CD4-positive, alpha-beta T cell treated with Interleukin-17A for 4 hours (primary cell): ENCODE measurements around the gene TMEM40.
"Not testable (repeated sequence)": the region's sequence is repeated elsewhere in the genome, so short reads cannot be mapped to it uniquely, and the experiment has no call there.

Source experiments
- DNase-seq: peaks from one replicate; pipeline ENCODE4 v3.0.0-alpha.2; 2020; ENCODE audit warnings: mixed read lengths

The TMEM40 gene, protein sequence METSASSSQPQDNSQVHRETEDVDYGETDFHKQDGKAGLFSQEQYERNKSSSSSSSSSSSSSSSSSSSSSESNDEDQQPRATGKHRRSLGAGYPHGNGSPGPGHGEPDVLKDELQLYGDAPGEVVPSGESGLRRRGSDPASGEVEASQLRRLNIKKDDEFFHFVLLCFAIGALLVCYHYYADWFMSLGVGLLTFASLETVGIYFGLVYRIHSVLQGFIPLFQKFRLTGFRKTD

DNA sequence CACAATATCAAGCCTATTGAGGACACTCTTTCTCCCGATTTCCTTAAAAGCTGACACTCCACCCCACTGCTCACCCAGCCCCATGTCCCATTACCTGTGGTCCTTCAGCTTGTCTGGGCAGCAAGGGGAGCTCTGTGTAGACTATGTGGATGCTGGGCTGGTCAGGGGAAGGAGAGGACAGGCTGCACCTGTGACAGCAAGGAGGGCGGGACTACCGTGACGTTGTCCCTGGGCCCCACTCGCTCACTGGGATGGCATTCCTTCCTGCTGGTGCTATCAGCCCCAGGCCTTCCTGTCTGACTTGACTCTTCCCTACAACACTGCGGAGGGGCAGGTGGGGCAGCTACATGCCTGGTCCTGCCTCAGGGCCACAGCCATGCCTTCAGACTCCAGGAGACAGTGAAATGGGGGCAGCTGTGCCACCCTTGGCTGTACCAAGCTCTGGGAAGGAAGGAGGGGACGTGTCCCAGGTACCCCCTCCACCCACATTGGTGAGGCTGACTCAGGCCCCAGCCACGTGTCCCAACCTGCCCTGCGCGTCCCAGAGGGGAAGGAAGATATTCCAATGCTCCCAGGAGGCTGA is at the start of gene TMEM40:
Gene TMEM40 (minus strand): TSS at position 163 of the 583 bp plus-strand sequence. CDS start 9,427 bp downstream, outside the sequence.
- no peak for DNase-seq

DNA sequence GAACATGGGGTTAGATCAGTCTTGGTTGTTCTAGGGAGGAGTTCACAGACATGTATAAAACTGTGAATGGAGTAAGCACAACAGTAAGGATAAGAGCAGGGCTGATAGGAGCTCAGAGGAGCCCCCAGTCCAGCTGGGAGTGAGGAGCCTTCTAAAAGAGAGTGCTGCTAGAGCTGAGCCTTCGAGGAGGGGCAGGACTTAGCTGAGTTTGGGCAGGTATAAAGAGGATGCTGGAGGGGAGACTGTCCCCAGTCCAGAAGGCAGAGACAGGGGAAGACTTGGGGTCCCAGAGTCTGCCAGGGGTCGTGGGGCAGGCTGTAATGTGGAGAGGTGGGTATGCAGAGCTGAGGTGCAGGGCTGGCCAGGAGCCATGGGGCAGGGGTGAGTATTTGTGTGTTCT is 49.5 kb upstream of the TMEM40 start:
- no peak for DNase-seq

DNA sequence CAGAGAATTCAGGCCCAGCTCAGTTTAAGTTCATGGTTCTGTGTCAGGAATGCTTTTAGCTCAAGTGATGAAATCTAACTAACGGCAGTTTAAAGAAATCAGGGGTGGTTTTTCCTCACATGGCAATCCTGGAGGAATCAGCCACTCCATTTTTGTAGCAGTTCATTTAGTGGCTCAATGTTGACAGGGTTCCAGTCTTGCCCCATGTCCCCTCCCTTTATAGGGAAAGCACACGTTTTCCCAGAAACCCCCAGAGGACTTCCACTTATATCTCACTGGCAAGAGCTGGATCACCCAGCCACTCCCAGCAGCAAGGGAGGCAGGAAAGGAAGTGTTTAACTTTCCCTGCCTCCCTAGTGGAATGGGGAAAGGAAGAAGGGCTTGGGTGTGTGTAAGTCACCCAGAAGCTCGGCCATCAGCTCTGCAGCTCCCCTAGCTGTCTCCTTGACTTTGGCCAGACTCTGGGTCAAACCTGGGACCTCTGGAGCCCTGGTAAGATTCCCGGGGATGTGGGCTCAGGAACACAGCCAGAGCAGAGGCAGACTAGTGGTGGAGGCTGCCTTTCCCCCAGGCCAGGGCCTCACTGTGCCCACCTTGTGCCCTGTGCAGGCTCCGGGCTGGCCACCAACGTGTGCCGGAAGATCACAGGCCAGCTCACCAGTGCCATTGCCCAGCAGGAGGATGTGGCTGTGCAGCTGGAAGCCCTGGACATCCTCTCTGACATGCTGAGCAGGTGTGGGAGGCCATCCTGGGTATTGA is 48.7 kb upstream of the TMEM40 start:
- no peak for DNase-seq

DNA sequence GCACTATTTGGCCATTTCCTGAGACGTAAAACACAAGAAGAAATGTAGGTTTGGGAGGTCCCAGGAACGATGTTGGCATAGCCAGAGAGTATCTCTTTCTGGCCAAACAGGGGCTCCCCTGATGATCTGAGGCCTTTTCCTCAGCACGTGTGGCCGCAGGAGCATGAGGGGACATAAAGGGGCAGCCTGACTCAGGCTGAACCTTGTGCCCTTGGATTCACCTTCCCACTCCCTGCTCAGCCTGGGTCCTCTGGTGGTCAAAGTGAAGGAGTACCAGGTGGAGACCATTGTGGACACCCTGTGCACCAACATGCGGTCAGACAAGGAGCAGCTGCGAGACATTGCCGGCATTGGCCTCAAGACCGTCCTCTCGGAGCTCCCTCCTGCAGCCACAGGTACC is 48.0 kb upstream of the TMEM40 start:
- no peak for DNase-seq

DNA sequence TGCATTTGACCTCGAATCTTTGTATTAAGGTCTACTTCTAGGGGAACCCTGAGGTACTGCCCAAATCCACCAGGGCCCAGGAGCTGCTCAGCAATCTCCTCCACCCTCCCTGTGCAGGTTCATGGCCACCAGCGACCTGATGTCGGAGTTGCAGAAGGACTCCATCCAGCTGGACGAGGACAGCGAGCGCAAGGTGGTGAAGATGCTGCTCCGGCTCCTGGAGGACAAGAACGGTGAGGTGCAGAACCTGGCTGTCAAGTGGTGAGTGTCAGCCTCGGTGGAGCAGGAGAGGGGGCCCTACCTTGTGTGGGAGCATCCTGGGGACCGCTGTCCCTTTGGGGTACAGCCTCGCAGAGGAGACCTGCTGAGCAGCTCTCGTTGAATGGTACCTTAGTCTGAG is 44.3 kb upstream of the TMEM40 start:
- DNase-seq = no peak

DNA sequence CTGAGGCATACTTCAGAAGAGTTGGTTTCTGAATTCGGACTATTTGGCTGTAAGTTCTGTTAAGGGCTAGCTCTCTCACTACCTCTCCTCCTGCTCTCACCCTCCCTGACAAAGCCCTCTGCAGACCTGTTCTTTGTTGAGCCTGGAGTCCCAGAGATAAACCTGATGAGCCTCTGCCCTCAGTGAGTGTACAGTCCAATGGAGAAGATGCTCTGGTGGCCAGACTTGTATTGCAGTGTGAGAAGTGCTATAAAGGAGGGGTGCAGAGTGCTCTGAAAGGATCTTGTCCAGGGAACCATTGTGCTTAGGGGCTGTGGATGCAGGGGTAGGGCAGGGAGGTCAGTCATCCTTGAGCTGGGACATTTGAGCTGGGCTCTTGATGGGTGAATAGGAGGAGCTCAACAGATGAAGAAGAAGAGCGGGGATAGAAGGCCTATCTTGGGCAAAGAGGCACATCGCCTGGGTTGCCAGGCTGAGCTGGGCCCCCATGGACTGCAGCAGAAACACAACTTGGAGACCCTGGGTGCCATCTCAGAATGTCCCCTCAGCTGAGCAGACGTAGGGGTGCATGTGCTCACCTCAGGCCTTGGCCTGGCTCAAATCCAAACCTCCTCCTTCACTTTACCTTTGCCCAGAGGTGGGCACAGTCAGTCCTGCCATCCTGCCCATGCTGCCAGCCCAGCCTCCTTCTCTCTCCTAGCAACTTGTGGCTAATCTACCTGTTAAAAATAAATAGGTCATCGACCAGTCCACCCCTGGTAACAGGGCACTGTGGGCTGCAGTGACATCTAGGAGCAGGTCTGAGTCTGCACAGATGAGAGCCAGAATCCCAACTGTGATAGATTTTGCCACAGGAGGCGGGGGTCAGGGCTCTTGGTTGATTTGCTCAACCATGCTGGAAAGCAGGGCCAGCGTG is 40.7 kb upstream of the TMEM40 start:
- DNase-seq = no peak

DNA sequence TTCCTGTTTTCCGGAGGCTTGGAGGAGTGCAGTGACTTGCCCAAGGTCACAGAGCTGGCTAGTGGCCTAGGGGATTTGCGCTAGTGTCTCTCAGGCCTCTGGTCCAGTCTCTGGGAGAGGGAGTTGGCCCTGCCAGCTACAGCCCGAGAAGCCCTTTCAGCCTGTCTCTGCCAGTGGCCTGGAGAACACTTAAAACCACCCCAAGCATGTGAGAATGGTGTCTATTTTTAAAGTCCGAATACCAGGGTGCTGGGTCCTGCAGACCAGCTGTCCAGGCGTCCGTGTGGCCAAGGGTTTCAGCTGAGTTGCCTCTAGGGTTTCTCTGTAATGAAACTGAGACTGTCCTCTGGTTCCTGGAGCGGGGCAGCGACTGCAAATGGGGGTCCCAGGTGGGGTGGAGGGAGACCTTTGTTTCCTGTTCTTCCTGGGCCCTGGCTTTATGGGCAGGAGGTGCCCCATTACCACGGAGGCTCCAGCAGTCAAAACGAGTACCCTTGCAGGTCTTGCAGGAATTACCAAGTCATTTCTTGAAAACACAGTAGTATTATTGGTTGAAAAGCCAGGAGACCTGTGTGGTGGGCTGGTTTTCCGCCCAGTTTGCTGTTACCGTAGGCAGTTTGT is 39.6 kb upstream of the TMEM40 start:
- no peak for DNase-seq

DNA sequence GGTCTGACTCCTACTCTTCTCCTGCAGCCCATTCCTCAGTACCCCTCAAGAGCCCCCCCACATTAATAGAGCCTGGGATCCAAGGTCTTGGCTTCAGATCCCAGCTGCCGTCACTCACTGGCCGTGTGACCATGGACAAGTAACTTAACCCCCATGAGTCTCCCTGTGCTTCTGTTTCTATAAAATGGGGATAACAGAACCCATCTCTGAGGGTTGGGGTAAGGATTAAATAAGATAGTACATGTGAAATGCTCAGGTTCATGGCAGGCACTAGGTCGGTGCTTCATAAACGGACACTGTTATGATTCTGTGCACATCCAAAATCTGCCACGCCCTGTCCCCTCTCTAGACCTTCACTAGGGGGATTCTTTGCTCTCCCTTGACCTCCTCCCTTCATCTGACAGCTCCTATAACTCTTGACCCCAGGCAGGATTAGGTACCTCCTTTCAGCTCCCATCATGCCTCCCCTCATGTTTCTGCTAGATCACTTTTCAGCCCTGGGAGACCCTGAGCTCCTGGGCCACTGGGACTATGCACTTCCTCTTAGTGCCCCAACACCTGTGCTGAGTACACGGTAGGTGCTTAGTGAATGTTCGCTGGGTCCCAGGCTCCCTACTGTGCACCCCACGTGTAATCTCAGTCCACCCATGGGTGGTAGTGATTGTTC is 39.0 kb upstream of the TMEM40 start:
- DNase-seq = no peak

DNA sequence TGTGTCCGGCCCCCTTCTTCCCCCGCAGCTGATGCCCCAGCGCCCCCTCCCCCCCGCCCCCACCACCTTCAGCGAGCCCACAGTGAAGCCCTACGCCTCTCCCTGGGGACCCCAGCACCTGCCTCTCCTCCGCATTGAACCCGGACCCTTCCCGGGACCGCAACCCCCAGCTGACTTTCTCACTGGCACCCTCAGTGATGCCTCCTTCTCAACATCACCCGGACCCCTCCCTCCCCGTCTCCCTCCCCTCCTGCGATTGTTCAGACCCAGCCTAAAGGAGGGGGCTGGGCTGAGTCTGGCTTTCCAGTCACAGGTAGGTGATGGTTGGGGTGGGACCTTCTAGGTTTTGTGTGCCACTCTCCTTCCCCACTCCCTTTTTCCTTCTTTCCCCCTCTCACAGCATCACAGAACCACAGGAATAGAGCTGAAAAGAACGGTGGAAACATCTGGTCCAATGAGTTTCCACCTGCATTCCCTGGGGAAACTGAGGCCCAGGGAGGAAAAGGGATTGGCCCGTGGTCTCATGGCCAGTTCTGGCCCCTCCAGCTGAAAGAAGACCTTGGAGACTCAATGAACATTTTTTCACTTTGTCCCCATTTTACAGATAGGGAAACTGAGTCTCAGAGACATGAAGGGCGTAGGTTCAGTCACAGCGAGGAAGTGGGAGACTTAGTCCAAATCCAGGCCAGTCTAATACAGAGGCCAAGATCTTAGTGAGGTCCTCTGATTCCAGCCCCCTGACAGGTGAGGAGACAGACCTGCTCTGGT is 38.2 kb upstream of the TMEM40 start:
- DNase-seq = peak; percentile 11

DNA sequence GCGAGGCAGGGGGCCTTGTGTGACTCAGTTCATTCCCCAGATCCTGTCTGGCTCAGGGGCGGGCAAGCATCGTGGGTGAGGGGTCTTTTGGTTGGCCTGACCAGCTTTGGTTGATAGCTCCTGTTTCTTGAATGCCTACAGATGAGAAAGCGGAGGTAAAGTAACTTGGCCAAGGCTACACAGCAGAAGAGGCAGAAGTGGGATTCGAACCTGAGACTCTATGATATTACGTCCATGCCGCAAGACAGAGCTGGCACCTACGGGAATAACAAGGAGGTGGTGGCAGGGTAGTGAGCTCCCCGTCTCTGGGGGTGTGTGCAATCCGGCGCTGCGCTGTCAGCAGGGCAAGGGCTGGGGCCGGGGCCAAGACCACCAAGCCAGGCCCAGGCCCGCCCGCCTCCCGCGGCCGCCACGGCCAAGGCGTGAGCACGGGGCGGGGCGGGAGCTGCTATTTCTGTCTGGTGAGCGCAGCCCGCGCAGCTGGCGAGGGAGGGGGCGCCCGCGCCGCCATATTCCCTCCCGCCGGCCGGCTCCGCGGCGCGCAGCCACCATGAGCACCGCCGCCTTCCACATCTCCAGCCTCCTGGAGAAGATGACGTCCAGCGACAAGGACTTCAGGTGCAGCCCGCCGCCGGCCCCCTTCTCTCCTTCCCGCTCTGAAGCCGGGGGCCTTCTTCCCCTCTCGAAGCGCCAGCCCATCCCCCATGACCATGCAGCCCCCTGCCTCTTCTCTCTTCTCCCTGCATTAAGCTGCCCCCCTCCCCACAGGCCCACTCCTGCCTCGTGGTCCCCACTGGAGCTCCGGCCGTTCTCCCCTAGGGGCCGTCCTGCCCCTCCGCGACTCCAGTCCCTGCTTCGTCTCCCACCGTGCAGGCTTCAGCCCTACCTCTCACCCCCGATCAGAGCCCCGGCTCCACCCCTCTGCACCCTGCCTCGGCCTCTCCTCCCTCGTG is 37.4 kb upstream of the TMEM40 start, which contains the start of gene CAND2:
Gene CAND2 (plus strand): TSS at position 510 of the 953 bp plus-strand sequence. CDS start 41 bp downstream, at position 551.
- peak; percentile 73 for DNase-seq

DNA sequence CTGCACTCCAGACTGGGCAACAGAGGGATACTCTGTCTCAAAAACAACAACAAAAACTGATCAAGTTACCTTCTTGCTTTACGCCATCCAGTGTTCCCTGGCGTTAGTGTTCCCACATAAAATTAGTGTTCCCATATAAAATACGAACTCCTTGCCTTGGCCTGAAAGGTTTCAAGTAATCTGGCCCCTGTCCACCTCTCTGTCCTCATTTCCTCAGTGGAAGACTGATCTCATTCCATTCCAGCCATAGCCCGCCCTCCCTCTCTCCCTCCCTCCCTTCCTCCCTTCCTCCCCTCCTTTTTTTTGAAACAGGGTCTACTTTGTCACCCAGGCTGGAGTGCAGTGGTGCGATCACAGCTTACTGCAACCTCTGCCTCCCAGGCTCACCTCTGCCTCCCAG is 34.6 kb upstream of the TMEM40 start:
- no peak for DNase-seq

DNA sequence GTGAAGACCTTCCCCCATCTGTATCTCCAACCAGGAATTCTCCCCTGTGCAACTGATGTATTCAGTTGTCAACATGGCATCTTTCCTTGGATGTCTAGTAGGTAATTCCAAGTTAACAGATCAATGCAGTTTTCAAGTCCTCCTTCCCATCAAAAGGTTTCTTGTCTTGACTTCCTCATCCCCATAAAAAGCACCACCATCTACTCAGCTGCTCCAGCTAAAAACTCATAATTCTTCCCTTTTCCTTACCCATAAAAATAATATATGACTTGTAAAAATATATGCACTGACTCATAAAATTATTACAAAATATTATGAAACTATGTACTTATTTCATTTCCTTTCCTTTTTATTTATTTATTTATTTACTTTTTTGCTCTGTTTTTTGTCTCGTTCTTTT is 32.4 kb upstream of the TMEM40 start:
- no peak for DNase-seq

DNA sequence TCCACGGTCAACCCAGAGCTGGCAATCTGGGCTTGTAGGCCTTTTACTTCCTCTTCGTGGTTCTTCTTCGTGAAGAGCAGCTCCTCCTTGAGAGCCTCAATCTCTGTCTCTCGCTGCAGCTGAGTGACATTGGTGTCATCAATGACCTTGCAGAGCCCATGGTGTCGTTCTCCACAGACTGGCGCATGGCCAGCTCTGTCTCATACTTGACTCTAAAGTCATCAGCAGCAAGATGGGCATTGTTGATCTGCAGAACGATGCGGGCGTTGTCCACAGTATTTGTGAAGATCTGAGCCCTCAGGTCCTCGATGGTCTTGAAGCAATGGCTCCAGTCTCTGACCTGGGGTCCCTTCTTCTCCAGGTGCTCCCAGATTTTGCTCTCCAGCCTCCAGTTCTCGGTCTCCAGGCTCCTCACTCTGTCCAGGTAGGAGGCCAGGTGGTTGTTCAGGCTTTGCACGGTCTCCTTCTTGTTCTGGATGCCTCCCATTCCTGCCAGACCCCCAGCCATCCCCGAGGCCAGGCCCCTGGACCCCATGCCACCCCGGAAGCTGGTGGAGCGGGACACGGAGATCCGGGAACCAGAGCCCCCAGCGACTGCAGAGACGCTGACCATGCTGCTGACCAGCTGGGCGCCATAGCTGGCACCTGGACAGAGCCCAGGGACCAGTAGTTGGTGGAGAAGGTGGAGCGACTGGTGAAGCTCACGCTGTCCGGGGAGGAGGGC is 29.1 kb upstream of the TMEM40 start:
- DNase-seq = not testable (repeated sequence)

DNA sequence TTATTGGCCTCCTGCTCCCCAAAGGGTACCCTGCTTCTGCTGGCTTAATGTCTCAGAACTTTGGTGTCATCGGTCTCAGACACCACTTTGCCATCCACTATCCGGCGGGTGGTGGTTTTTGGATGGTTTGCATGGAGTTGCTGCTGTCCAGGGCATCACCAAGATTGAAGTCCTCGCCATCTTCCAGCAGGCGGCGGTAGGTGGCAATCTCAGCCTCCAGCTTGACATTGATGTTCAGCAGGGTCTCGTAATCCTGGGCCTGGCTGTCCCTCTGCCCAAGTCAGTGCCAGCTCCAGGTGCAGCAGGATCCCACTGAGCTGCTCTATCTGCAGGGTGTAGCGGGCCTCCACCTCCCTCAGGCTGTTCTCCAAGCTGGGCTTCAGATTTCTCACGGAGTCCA is 28.3 kb upstream of the TMEM40 start:
- peak; percentile 70 for DNase-seq

DNA sequence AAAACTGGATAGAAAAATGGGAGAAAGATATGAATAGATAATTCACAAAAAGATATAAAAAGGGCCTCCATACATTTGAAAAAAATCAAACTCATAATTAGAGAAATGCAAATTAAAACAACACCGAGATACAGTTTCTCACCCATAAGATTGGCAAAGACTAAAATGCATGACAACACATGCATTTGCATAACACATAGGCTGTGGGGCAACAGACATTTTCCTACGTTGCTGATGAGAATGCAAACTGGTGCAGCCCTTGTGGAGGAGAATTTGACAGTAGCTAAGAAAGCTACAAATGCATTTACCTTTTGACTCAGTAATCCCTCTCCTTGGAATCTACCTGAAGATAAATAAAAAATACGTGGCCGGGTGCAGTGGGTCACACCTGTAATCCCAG is 26.0 kb upstream of the TMEM40 start:
- no peak for DNase-seq

DNA sequence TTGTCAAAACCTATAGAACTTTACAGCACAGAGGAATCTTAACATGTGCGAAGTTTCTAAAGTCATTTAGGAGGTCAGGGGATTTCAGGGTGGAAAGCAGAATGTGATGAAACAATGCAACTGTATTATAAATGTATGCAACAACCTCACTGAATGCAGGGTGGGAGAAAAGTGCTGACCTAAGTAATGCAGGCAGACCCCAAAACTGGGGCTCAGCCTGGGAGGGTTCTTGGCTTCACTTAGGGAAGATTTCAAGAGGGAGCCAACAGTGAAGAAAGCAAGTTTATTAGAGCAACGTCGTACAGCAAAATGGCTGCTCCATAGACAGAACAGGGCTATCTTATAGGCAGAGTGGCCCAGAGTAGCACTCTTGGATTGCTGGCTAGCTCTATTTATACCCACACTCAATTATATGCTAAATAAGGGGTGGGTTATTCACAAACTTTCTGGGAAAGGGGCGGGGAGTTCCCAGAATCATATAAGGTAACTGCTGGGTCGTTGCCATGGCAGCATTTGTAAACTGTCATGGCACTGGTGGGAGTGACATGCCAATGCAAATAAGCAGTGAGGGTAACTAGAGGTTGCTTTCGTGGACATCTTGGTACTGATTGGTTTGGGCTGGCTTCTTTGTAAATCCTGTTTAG is 23.2 kb upstream of the TMEM40 start:
- DNase-seq = no peak

DNA sequence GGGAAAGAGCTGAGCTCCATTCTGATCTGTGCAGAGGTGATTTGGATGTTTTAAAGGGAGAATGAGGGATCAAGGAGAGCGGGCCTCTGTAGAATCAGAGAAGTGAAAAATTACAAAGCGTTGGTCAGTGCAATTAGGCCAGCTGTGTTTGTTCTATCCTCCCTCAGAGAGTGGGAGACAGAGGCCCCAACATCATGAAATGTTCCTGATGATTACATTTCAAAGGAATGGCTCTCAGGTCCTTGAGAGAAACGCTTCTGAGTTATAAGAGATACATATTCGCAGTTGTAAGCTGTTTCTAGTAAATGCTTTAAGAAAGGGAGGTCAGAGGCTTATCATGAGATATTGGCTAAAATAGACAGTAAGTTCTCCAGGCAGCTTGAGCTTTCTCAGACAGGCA is 21.7 kb upstream of the TMEM40 start:
- no peak for DNase-seq

DNA sequence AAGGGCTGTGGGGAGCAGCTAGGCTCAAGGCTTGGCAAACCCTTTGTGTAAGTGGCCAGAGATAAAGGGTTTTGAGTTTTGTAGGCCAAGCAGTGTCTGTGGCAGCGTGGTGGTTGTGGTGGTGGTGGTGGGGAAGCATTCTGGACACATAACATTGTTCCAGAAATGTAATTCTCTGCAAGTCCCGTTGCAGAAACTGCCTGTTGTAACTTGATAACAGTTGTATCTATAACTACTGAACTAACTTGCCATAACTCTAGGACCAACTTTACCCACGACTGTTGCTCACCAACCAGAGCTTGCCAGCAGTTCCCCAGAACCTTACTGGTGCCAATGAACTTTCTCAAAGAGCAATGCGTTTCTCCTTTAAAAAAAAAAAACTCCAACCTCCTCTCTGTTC is 18.1 kb upstream of the TMEM40 start:
- no peak for DNase-seq

DNA sequence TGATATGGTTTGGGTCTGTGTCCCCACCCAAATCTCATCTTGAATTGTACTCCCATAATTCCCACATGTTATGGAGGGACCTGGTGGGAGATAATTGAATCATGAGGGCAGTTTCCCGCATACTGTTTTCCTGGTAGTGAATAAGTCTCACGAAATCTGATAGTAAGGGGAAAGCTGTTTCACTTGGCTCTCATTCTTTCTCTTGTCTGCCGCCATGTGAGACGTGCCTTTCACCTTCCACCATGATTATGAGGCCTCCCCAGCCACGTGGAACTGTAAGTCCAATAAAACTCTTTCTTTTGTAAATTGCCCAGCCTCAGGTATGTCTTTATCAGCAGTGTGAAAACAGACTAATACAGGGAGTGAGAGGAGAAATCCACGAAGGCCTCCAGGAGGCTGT is 16.9 kb upstream of the TMEM40 start:
- not testable (repeated sequence) for DNase-seq
